Hepatocyte (in vitro differentiated cells): ENCODE results near the gene RGS10.

Experiments used
- CTCF ChIP-seq: fragments of 200-600 bp; sonication (generic); IDR thresholded peaks from 2 replicates; pipeline ENCODE4 v1.5.1; 2016; ENCODE audit warnings: antibody characterized with exemption, mild to moderate bottlenecking; ENCODE audit not compliant: poor library complexity
- EZH2 ChIP-seq: fragments of 200-600 bp; sonication (generic); IDR thresholded peaks from 2 replicates; pipeline ENCODE4 v1.6.1; 2016; ENCODE audit warnings: antibody characterized with exemption, mild to moderate bottlenecking, borderline replicate concordance

DNA sequence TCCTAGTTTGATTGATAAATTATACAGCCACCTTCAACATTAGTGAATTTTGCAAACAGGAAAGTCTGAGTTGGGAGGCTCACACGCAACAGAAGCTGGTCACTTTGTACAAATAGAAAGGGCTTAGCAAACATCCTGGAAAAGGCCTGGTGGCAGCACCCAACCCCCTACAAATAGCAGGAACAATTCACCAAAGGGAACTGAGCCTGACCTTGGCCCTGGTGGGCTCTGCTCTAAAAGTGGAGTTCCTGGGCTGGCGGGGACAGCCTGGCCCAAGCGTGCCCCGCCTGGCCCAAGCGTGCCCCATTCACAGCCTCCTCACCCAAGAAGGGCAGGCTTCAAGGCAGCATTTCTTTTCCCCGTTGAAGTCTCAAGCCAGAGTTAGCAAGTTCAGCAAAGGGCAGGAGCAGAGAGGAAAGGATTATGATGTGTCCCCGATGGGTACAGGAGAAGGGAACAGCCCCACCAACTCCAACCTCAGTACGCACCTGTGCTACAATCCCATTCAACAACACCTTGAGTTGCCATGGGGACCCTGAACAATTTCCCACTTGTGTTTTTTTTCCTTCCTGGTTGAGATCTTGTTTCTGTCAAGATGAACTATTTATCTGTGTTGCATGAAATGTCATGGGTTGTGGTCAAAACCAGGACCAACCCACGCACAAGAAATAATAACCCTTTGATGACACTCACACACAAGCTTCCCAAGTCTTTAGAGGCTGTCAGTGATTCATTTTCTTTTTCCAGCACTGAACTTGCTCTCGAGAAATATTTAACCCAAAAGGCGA, 43.4 kb downstream of the RGS10 start:
- TF ChIP-seq EZH2 (no peak), CTCF (no peak)
